SK-N-MC (cell line): ENCODE results near the gene CHSY3.

Source experiments
- EZH2 ChIP-seq: fragments of 200-600 bp; sonication (generic); IDR thresholded peaks from one replicate; pipeline ENCODE4 v1.6.1; 2017; ENCODE audit warnings: antibody characterized with exemption
- FOXP2 ChIP-seq: optimal IDR thresholded peaks from 2 replicates; pipeline ENCODE3; 2011; ENCODE audit warnings: mild to moderate bottlenecking, moderate library complexity; ENCODE audit not compliant: insufficient read depth; ENCODE audit errors: extremely low read length, control extremely low read depth
- POLR2AphosphoS5 ChIP-seq: IDR thresholded peaks from 2 replicates; pipeline ENCODE4 v1.6.1; 2012; ENCODE audit warnings: mild to moderate bottlenecking, low read depth, low read length, borderline replicate concordance

DNA sequence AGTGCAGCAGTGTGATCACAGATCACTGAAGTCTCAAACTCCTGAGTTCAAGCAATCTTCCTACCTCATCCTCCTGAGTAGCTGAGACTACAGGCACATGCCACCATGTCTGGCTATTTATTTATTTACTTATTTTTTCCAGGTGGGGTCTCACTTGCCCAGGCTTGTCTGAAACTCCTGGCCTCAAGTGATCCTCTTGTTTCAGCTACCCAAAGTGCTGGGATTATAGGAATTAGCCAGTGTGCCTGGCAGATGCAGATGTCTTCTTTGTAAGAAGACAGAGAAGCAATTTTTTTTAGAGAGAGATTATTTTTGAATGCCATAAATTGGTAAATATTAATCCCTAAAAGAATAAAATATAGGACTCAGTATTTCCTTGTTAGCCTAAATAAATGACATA, 54.3 kb downstream of the CHSY3 start:
- TF ChIP-seq EZH2: no peak
- TF ChIP-seq POLR2AphosphoS5: no peak
- TF ChIP-seq FOXP2: no peak
